Thyroid gland (tissue), 4 donors: ENCODE measurements around the gene CBY3.
"Not testable (repeated sequence)": the region's sequence is repeated elsewhere in the genome, so short reads cannot be mapped to it uniquely, and the experiment has no call there.

Experiments
- POLR2A ChIP-seq, 2 donors: fragments of 450-650 bp; IDR thresholded peaks; one replicate each; pipeline ENCODE4 v1.6.1; 2017; ENCODE audit warnings: antibody characterized with exemption in 2 of 2, mild to moderate bottlenecking in 2 of 2, moderate library complexity in 1 of 2
- TF ChIP-seq, protein P1 (sequence below), 6 experiments: fragments of 200-600 bp in 3 of 6; fragments of 450-650 bp in 3 of 6; sonication (generic) in 3 of 6; IDR thresholded peaks; one replicate each; pipeline ENCODE4 v1.5.1; 2016 to 2019; ENCODE audit warnings: antibody characterized with exemption in 6 of 6, mild to moderate bottlenecking in 2 of 6, inconsistent platforms in 1 of 6, moderate library complexity in 1 of 6

DNA sequence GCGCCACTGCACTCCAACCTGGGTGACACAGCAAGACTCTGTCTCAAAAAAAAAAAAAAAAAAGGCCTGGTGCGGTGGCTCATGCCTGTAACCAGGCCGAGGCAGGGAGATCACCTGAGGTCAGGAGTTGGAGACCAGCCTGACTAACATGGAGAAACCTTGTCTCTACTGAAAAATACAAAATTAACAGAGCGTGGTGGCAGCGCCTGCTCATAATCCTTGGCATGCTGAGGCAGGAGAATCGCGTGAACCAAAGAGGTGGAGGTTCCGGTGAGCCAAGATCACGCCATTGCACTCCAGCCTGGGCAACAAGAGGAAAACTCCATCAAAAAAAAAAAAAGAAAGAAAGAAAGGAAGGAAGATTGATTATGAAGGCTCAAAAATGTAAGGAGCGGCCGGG, 41.5 kb downstream of the CBY3 start:
- TF ChIP-seq, protein P1, sequence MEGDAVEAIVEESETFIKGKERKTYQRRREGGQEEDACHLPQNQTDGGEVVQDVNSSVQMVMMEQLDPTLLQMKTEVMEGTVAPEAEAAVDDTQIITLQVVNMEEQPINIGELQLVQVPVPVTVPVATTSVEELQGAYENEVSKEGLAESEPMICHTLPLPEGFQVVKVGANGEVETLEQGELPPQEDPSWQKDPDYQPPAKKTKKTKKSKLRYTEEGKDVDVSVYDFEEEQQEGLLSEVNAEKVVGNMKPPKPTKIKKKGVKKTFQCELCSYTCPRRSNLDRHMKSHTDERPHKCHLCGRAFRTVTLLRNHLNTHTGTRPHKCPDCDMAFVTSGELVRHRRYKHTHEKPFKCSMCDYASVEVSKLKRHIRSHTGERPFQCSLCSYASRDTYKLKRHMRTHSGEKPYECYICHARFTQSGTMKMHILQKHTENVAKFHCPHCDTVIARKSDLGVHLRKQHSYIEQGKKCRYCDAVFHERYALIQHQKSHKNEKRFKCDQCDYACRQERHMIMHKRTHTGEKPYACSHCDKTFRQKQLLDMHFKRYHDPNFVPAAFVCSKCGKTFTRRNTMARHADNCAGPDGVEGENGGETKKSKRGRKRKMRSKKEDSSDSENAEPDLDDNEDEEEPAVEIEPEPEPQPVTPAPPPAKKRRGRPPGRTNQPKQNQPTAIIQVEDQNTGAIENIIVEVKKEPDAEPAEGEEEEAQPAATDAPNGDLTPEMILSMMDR (IDR thresholded peaks at IDR 0.05), result not testable (repeated sequence)
- TF ChIP-seq POLR2A (IDR thresholded peaks at IDR 0.05), result not testable (repeated sequence)
